ENCODE data around the gene IGBP1. TPM values are rescaled to one million over a fixed set of nuclear protein-coding genes. Genes with fewer than 3 reads are reported as not detected.

The IGBP1 gene
- total RNA-seq, 1 donor from 2014 or later = 60.3 TPM

GRCh38 chrX:70139736-70140135 lies 6.5 kb downstream of the IGBP1 start:
- no peaks in the 10 kb centered on the region for H3K9me3 Mint-ChIP-seq
- no peak overlapping the region for H3K4me3 Mint-ChIP-seq

GRCh38 chrX:70141373-70141772 lies 8.1 kb downstream of the IGBP1 start:
- no peak for DNase-seq (ENCODE audit: extremely low spot score, unreplicated experiment)
- no peak for TF ChIP-seq CTCF (conservative IDR thresholded peaks at IDR 0.05)
- Mint-ChIP-seq H3K4me1 (ENCODE audit: unreplicated experiment) (no peaks in the 10 kb centered on the region), H3K9me3 (no peaks in the 10 kb centered on the region), H3K27me3 (no peaks in the 10 kb centered on the region), H3K27ac (no peak overlapping the region), H3K36me3 (peaks cover 6% of the 10 kb centered on the region), H3K4me3 (no peak overlapping the region)

More at GRCh38 chrX:70139736-70140135, 6.5 kb downstream of the IGBP1 start:
- Mint-ChIP-seq H3K4me1 (ENCODE audit: unreplicated experiment) (no peaks in the 10 kb centered on the region), H3K27me3 (no peaks in the 10 kb centered on the region), H3K36me3 (peaks cover 12% of the 10 kb centered on the region), H3K27ac (no peak overlapping the region)
- TF ChIP-seq CTCF (conservative IDR thresholded peaks at IDR 0.05) = no peak
- no peak for DNase-seq (ENCODE audit: extremely low spot score, unreplicated experiment)

GRCh38 chrX:70166601-70167590 lies 33.6 kb downstream of the IGBP1 start:
- peaks cover 9% of the 10 kb centered on the region for H3K4me1 Mint-ChIP-seq (ENCODE audit: unreplicated experiment)

GRCh38 chrX:70168238-70169188 lies 35.3 kb downstream of the IGBP1 start:
- DNase-seq (ENCODE audit: extremely low spot score, unreplicated experiment) = no peak
- Mint-ChIP-seq H3K4me3 (peak overlapping the region; percentile 67), H3K27me3 (no peaks in the 10 kb centered on the region), H3K9me3 (peaks cover 3% of the 10 kb centered on the region), H3K36me3 (peaks cover 7% of the 10 kb centered on the region), H3K27ac (peak overlapping the region; percentile 74), H3K4me1 (ENCODE audit: unreplicated experiment) (peaks cover 9% of the 10 kb centered on the region)
- no peak for TF ChIP-seq CTCF (conservative IDR thresholded peaks at IDR 0.05)

More at GRCh38 chrX:70166601-70167590, 33.6 kb downstream of the IGBP1 start:
- Mint-ChIP-seq H3K27me3 (no peaks in the 10 kb centered on the region), H3K4me3 (no peak overlapping the region), H3K9me3 (peaks cover 3% of the 10 kb centered on the region), H3K27ac (no peak overlapping the region), H3K36me3 (peaks cover 7% of the 10 kb centered on the region)
- no peak for TF ChIP-seq CTCF (conservative IDR thresholded peaks at IDR 0.05)
- no peak for DNase-seq (ENCODE audit: extremely low spot score, unreplicated experiment)

- Mint-ChIP-seq H3K4me3 (no peak overlapping the region), H3K9me3 (peaks cover 3% of the 10 kb centered on the region), H3K4me1 (ENCODE audit: unreplicated experiment) (peaks cover 9% of the 10 kb centered on the region), H3K27me3 (no peaks in the 10 kb centered on the region), H3K27ac (no peak overlapping the region), H3K36me3 (peaks cover 6% of the 10 kb centered on the region)
- DNase-seq (ENCODE audit: extremely low spot score, unreplicated experiment) = no peak
- TF ChIP-seq CTCF (conservative IDR thresholded peaks at IDR 0.05) = no peak
These were observed 36.0 kb downstream of the IGBP1 start for GRCh38 chrX:70169281-70169680.
